ENCODE results near the gene DAPL1. TPM values are rescaled to one million over a fixed set of nuclear protein-coding genes. Genes with fewer than 3 reads are reported as not detected.

The DAPL1 gene
- total RNA-seq, 2 experiments from 2014 or later: not detected

DNA sequence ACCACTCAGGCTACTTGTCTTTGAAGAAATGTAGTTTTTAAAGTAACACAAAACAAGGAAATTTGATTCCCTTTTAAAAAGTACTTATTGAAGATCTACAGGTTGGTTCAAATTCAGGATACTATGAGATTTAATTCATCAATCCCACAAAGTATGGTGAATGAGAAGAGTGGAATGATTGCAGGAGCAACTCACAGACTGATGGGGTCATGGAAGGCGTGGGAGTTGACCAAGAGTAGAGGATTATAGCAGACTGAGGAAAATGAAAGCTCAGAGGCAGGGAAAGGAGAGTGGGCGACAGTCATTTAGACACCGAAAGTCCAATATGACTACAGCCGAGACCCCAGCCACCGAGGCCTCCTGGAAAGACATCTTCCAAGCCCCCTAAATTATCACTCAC is 12.5 kb upstream of the DAPL1 start:
- no peak overlapping the region for H3K4me3 Mint-ChIP-seq
- H3K4me1 Mint-ChIP-seq: no peaks in the 10 kb centered on the region
- ChIA-PET CTCF (no interaction called here), POLR2A (no interaction called here)
- H3K9me3 Mint-ChIP-seq: no peaks in the 10 kb centered on the region
- H3K27me3 Mint-ChIP-seq: peaks cover 4% of the 10 kb centered on the region
- no peak for DNase-seq
- no peaks in the 10 kb centered on the region for H3K36me3 Mint-ChIP-seq (ENCODE audit: low read depth)
- H3K27ac Mint-ChIP-seq: no peak overlapping the region

DNA sequence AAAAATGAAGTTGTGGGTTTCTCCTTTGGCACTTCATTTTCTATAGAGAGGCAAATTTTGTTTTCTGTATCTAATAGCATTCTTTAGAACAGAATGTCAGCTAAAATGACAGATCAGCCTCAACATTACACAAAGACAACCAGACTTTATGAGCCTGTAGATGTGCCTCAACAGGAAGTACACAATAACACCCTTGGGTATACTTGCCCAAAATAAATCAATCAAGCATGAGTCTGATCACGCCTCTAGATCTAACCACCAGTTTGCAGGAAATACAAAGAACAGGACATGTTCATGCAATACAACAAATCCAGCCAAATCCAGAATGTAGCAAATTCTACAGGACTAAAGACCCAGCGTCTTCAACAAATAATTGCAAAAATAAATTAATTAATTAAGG is 11.2 kb upstream of the DAPL1 start:
- CTCF ChIA-PET: no interaction called here
- POLR2A ChIA-PET: no interaction called here
- Mint-ChIP-seq H3K4me1 (no peaks in the 10 kb centered on the region), H3K27ac (no peak overlapping the region), H3K27me3 (peaks cover 2% of the 10 kb centered on the region), H3K9me3 (no peaks in the 10 kb centered on the region), H3K36me3 (ENCODE audit: low read depth) (no peaks in the 10 kb centered on the region), H3K4me3 (no peak overlapping the region)
- no peak for DNase-seq

DNA sequence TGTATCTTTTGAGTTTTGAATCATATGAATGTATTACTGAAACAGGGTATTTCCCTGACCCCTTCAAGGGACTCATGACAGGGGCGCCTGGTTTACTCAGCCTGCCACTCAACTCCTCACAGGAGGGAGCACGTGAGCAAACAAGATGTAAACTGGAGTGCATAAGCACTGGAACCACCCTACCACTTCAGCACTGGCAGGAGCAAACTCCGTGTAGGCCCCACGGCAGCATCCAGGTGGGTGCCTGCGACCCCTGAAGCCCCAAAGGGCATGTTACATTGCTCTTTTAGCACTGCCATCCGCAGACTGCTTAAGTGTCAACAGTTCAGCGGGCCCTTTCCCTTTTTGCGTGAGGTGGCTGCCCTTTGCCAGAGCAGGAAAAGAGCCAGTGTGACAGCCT is 8.2 kb upstream of the DAPL1 start:
- CTCF ChIA-PET: no interaction called here
- Mint-ChIP-seq H3K27ac (no peak overlapping the region), H3K4me3 (no peak overlapping the region), H3K4me1 (no peaks in the 10 kb centered on the region), H3K36me3 (ENCODE audit: low read depth) (no peaks in the 10 kb centered on the region), H3K27me3 (peaks cover 2% of the 10 kb centered on the region), H3K9me3 (no peaks in the 10 kb centered on the region)
- POLR2A ChIA-PET: no interaction called here
- no peak for DNase-seq

DNA sequence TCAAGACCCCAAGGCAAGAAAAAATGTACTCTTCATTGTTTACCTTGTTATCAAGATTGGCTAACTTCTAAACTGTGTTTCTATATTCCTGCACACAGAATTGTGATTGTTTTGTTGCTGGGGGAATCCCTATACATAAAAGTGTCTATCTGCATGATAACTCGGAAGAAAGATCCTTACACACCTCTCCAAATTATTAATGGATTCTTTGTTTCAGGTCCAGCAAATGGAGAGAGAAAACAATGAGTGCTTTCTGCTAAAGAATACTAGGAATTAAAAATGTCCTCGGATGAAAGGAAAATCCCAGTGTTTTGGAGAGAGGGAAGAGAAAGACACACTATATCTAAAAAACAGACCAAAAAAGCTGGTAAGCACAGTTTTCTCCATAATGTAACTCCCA is 6.2 kb upstream of the DAPL1 start:
- ChIA-PET CTCF (no interaction called here), POLR2A (no interaction called here)
- H3K27ac Mint-ChIP-seq: no peak overlapping the region

DNA sequence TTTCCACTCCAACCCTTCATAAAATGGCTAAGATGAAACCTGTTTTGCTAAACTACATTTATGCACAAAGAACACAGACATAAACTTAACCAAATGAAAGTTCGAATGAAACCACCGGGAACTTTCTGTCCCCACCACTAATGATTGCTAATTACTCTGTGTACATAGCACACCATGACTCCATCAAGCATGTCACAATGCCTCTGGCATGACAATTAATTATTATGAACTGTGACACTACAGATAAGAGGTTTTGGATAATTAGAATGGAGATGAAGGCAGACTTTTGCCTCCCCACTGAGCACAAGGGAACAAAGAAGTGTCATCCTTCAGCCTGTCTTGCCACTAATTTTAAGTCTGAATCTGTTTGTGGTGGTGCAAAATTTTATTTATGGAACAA is 1.5 kb downstream of the DAPL1 start:
- ChIA-PET POLR2A (no interaction called here), CTCF (no interaction called here)
- DNase-seq: no peak
- Mint-ChIP-seq H3K36me3 (ENCODE audit: low read depth) (no peaks in the 10 kb centered on the region), H3K4me1 (no peaks in the 10 kb centered on the region), H3K27me3 (peaks cover 16% of the 10 kb centered on the region), H3K27ac (no peak overlapping the region), H3K4me3 (no peak overlapping the region), H3K9me3 (no peaks in the 10 kb centered on the region)

More for the DNA sequence above, 6.2 kb upstream of the DAPL1 start:
- Mint-ChIP-seq H3K4me1 (no peaks in the 10 kb centered on the region), H3K4me3 (no peak overlapping the region), H3K36me3 (ENCODE audit: low read depth) (no peaks in the 10 kb centered on the region), H3K27me3 (peaks cover 6% of the 10 kb centered on the region), H3K9me3 (no peaks in the 10 kb centered on the region)
- DNase-seq: no peak

DNA sequence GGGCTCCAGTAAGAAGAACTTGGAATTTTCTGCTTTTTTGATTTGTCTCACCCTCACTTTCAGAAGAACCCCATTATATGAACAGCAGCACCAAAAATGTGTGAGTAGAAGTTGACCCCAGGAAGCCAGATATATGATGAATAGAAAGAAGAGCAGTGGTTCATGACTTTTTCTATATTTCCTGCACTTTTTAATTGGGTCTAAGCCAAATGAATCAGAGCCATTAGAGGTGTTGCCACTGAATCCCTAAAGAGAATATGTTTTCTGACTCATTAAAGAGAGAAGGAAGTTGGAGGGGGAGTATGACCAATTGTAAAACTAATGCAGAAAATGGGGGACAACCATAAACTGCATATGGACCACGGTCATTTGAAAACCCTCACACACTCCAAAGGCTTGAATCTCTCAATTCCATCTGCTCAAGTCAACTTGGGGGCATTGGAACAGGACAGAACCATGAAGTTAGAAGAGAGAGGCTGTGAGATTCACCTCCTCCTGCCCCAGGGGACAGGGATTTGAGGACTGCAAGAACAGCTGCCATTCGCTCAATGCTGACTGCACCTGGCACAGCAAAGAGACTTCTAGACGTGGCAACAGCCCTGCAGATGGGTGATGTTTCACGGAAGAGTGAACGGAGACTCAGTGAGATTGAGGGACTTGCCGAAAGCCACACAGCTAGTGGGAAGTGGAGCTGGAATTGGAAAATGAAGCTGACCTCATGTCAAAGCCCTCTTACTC is 3.0 kb downstream of the DAPL1 start:
- H3K4me3 Mint-ChIP-seq: no peak overlapping the region
- H3K36me3 Mint-ChIP-seq (ENCODE audit: low read depth): no peaks in the 10 kb centered on the region
- ChIA-PET CTCF (no interaction called here), POLR2A (no interaction called here)
- no peak overlapping the region for H3K27ac Mint-ChIP-seq
- peaks cover 19% of the 10 kb centered on the region for H3K27me3 Mint-ChIP-seq
- H3K4me1 Mint-ChIP-seq: no peaks in the 10 kb centered on the region
- DNase-seq: no peak
- H3K9me3 Mint-ChIP-seq: no peaks in the 10 kb centered on the region

DNA sequence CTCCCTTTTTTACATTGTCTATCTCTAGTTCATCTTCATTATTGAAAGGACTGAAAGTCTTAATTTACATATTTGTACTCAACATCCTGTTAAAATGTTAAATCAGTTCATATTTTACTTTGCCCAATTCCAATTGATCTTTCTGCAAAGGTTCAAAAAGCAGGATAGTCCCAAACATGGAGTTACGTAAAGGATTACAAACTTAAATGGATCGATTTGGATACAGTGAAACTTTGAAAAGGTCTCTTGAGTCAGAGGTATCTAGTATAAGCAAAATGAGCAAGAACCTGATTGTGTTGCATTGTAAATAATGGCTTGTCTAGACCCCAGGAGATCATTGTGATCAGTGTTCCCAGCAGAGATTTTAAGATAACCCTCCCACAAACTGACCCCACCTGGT is 4.1 kb downstream of the DAPL1 start:
- no peak for DNase-seq
- H3K4me1 Mint-ChIP-seq: no peaks in the 10 kb centered on the region
- peaks cover 13% of the 10 kb centered on the region for H3K27me3 Mint-ChIP-seq
- H3K27ac Mint-ChIP-seq: no peak overlapping the region
- H3K36me3 Mint-ChIP-seq (ENCODE audit: low read depth): no peaks in the 10 kb centered on the region
- H3K4me3 Mint-ChIP-seq: no peak overlapping the region
- POLR2A ChIA-PET: no interaction called here
- H3K9me3 Mint-ChIP-seq: no peaks in the 10 kb centered on the region
- CTCF ChIA-PET: no interaction called here

DNA sequence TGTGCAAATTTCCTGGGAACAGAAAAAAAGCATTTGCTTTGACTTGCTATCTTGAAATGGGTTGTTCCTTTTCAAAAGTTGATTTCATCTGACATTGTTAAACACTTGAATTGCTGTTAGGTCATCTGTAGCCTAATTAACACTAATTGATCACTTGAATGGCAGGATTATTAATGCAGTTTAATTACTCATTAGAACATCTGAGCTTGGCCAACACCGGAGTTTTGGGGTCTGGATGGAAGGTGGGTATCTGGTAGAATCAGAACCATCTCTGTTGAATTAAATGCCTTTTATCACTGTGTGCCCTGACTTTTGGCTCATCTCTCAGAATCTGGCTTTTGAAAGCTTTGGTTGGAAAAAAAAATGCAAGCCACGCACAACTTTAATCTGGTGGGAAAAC is 8.4 kb downstream of the DAPL1 start:
- Mint-ChIP-seq H3K27me3 (peaks cover 3% of the 10 kb centered on the region), H3K4me1 (no peaks in the 10 kb centered on the region), H3K9me3 (no peaks in the 10 kb centered on the region), H3K36me3 (ENCODE audit: low read depth) (no peaks in the 10 kb centered on the region), H3K27ac (no peak overlapping the region), H3K4me3 (no peak overlapping the region)
- ChIA-PET POLR2A (no interaction called here), CTCF (no interaction called here)
- no peak for DNase-seq

DNA sequence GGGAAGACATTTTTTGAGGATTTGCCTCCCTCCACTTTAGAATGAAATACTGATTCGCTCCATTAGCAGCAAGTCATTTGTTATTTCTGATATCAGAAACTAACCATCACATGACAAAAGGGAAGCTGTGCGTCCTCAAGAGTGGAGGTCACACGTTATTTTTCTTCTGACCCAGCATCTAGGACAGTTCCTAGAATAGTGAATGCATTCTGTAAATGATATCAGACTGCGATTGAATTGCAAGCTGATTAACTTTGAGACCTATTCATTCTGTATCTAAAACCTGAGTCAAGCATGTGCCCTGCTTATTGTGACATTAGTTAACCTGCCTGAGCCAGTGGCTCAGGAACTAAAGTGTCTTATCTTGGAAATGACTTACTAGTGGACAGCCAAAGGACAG is 10.1 kb downstream of the DAPL1 start:
- POLR2A ChIA-PET: no interaction called here

DNA sequence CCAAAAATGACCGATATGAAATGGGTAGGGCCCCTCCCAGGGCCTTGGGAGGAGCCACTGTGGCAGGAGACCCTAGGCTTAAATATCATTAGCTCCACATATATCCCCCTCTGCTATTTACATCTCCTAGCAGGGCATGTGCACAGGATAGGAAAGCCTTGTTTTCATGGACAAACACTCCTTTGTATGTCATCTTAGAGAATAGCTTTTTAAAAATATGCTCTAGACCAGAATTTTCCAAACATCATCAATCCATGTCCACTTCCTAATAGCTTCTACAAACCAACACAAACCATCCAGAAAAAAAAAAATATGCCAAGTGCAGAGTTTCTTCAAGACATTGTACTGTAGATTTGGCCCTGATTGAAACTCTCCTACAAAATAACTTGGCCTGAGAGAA is 10.8 kb downstream of the DAPL1 start:
- DNase-seq: no peak
- ChIA-PET CTCF (interaction anchor here (0.7 kb wide), 1 partner anchor 23 kb away, joined by 3 read pairs; no protein-coding TSS in a partner anchor), POLR2A (no interaction called here)
- Mint-ChIP-seq H3K27me3 (peaks cover 3% of the 10 kb centered on the region), H3K27ac (no peak overlapping the region), H3K4me1 (no peaks in the 10 kb centered on the region), H3K9me3 (no peaks in the 10 kb centered on the region), H3K4me3 (no peak overlapping the region), H3K36me3 (ENCODE audit: low read depth) (no peaks in the 10 kb centered on the region)

More for the DNA sequence above, 10.1 kb downstream of the DAPL1 start:
- DNase-seq: no peak
- H3K4me1 Mint-ChIP-seq: no peaks in the 10 kb centered on the region
- H3K27me3 Mint-ChIP-seq: peaks cover 3% of the 10 kb centered on the region
- no peaks in the 10 kb centered on the region for H3K9me3 Mint-ChIP-seq
- no peaks in the 10 kb centered on the region for H3K36me3 Mint-ChIP-seq (ENCODE audit: low read depth)
- H3K4me3 Mint-ChIP-seq: no peak overlapping the region
- CTCF ChIA-PET: no interaction called here
- H3K27ac Mint-ChIP-seq: no peak overlapping the region

DNA sequence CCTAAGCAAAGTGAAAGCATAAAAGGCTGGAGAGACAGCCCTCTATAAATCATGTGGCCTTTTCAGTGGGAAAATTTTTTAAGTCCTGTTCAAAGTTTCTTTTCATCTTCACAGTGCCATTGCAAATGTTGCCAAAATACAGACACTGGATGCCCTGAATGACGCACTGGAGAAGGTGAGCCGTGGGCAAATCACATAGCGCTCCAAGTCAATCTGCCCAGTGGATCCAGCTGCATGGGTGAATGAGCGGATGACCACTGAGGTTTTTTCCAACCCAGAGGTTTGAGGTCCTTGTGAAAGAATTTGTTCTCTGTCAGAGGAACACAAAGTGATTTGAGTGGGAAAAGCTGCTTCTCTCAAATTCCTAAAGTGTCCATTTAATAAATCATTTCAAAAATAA is 11.8 kb downstream of the DAPL1 start:
- H3K27ac Mint-ChIP-seq: no peak overlapping the region
- CTCF ChIA-PET: no interaction called here

DNA sequence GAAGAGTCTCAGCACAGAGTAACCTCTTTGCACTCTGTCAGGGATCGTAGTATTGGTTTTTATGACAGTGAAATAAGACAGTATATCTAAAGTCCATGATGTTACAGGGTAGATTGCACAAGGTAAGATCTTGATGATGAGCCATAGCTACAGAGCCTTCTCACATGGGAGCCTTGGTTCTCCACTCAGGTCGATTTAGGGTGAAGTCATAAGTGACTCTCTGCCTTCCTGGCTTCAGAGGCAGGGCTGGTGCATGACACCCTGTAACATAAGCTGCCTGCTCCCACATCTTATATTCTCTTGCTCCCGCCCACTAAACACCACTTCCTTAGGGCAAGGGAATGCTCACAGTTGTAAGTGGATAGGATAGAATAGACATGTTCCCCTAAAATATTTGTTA is 13.3 kb downstream of the DAPL1 start:
- Mint-ChIP-seq H3K4me3 (no peak overlapping the region), H3K4me1 (no peaks in the 10 kb centered on the region), H3K27me3 (no peaks in the 10 kb centered on the region), H3K36me3 (ENCODE audit: low read depth) (no peaks in the 10 kb centered on the region), H3K27ac (no peak overlapping the region), H3K9me3 (no peaks in the 10 kb centered on the region)
- ChIA-PET POLR2A (no interaction called here), CTCF (no interaction called here)
- DNase-seq: no peak

More for the DNA sequence above, 11.8 kb downstream of the DAPL1 start:
- DNase-seq: no peak
- no peaks in the 10 kb centered on the region for H3K36me3 Mint-ChIP-seq (ENCODE audit: low read depth)
- peaks cover 1% of the 10 kb centered on the region for H3K27me3 Mint-ChIP-seq
- no peak overlapping the region for H3K4me3 Mint-ChIP-seq
- no peaks in the 10 kb centered on the region for H3K4me1 Mint-ChIP-seq
- H3K9me3 Mint-ChIP-seq: no peaks in the 10 kb centered on the region
- POLR2A ChIA-PET: no interaction called here

DNA sequence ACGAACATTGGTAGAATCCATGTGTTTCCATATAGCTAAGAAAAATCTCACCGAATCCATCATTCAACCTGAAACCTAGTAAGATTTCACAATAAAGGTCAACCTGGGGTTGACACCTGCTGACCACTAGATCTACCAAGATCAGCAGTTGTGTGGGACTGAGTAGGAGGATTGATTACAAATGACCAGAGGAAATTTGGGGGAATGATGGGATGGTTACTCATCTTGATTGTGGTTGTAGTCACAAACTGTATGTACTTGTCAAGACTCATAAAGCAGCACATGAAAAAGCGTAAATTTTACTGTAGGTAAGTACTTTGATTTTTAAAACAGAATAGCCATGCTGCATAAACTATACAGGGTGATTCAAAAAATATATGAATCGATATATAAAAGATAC is 14.7 kb downstream of the DAPL1 start:
- Mint-ChIP-seq H3K27me3 (peaks cover 4% of the 10 kb centered on the region), H3K27ac (no peak overlapping the region), H3K4me1 (no peaks in the 10 kb centered on the region), H3K9me3 (no peaks in the 10 kb centered on the region), H3K36me3 (ENCODE audit: low read depth) (no peaks in the 10 kb centered on the region), H3K4me3 (no peak overlapping the region)
- DNase-seq: no peak
- ChIA-PET POLR2A (no interaction called here), CTCF (no interaction called here)

DNA sequence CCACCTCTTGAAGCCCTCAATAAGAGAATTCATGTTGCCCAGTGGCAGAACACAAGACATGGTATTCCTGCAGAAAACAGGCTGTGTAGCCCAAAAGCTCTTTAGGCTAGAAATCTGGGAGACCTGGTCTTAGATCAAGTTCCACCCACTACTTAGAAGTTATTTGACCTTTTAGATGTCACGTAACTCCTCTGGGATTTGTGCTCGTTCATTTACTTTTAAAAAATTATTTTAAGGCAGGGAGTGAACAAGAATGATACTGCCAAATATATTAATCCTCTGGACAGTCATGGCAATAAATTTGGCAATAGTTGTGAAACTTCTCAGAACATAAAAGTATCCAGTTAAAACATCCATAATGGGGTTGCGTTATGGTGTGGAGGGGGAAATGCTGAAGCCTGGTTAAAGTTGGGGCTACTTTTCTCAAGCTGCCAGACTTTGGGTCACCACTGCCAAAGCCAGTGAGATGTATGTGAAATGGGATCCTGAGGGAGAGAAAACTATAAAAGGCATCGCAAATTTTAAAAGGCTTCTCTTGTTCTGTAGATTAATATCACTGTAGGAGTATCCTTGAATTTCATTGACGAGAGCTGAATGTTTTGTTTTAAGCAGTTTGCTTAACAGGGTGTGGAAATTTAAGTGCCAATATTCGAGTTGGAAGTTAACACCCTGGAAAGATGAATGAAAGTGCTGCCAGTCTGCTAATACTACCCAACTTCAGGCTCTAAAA is 15.8 kb downstream of the DAPL1 start:
- ChIA-PET POLR2A (no interaction called here), CTCF (no interaction called here)
- H3K36me3 Mint-ChIP-seq (ENCODE audit: low read depth): no peaks in the 10 kb centered on the region
- peaks cover 4% of the 10 kb centered on the region for H3K27me3 Mint-ChIP-seq
- no peaks in the 10 kb centered on the region for H3K9me3 Mint-ChIP-seq
- DNase-seq: no peak
- H3K4me1 Mint-ChIP-seq: no peaks in the 10 kb centered on the region
- H3K27ac Mint-ChIP-seq: no peak overlapping the region
- H3K4me3 Mint-ChIP-seq: no peak overlapping the region
